HUES64 (cell line): ENCODE results near the gene SAPCD2.

Source experiments
- H3K27ac ChIP-seq: 2 replicates; pipeline ENCODE4 v1.7.0; 2013; ENCODE audit warnings: low read depth, low read length, inconsistent platforms
- H3K27me3 ChIP-seq: 2 replicates; pipeline ENCODE4 v1.6.1; 2013; ENCODE audit warnings: mild to moderate bottlenecking, low read length; ENCODE audit not compliant: insufficient read depth
- H3K36me3 ChIP-seq: 2 replicates; pipeline ENCODE4 v1.6.1; 2013; ENCODE audit warnings: mild to moderate bottlenecking, low read length; ENCODE audit not compliant: insufficient read depth
- H3K4me1 ChIP-seq: 2 replicates; pipeline ENCODE4 v1.6.1; 2013; ENCODE audit warnings: mild to moderate bottlenecking, low read length, moderate library complexity; ENCODE audit not compliant: insufficient read depth
- H3K4me3 ChIP-seq: 2 replicates; pipeline ENCODE4 v1.5.1; 2013; ENCODE audit warnings: mild to moderate bottlenecking, low read length, moderate library complexity
- H3K9ac ChIP-seq: 2 replicates; pipeline ENCODE4 v1.6.1; 2013; ENCODE audit warnings: mild to moderate bottlenecking, low read depth, low read length
- H3K9me3 ChIP-seq: 2 replicates; pipeline ENCODE4 v1.6.1; 2013; ENCODE audit warnings: low read depth, low read length; ENCODE audit not compliant: insufficient read depth
- WGBS: fragments of 150-250, 120-280 bp; methylation state at CpG from one replicate; pipeline ENCODE4 v1.1.7; 2013; ENCODE audit warnings: missing lambda C conversion rate; 5-methylcytosine and 5-hydroxymethylcytosine counted together

The SAPCD2 gene

GRCh38 chr9:137077758-137078693 lies 7.7 kb upstream of the SAPCD2 start:
- Histone ChIP-seq H3K4me1 (peaks cover 8% of the 10 kb centered on the region), H3K27me3 (peaks cover 41% of the 10 kb centered on the region), H3K27ac (no peak overlapping the region), H3K9me3 (no peaks in the 10 kb centered on the region), H3K9ac (0 out of 2 replicates have a peak overlapping the region, but pooled peaks have one; percentile 18), H3K4me3 (peak overlapping the region; percentile 58), H3K36me3 (no peaks in the 10 kb centered on the region)
- 12% methylated on average over 76 of the region's 76 CpGs for WGBS

DNA sequence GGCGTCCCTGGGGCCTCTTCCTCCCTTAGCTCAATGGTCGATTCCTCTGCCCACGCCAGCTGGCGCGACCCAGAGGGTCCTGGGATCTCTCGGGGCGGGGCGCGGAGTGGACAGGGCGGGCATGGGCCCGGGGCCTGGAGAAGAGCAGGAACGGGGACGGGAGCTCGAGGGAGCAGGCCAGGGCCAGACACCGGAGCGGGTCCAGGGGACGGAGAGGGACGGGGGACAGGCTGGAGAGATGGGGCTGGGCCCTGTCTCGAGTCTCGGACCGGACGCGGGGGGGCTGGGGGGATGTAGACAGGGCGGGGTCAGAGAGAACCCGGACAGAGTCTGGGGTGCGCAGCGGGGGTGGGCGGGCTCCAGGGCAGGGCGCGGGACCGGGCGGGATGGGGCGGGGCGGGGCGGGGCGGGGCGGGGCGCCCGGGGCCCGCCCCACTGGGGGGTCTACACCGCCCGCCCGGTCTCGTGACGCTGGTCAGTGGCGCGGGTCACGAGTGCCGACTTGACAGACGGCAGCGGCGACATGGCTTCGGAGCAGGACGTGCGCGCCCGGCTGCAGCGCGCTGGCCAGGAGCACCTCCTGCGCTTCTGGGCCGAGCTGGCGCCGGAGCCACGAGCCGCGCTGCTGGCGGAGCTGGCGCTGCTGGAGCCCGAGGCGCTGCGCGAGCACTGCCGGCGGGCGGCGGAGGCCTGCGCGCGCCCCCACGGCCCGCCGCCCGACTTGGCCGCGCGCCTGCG lies 6.8 kb upstream of the SAPCD2 start, which contains the start of gene UAP1L1:
TSS of gene UAP1L1 (plus strand) at position 508 of the 738 bp plus-strand sequence. CDS start at position 524, 16 bp downstream.
- no peaks in the 10 kb centered on the region for H3K9me3 ChIP-seq
- 2% methylated on average over 85 of the region's 87 CpGs for WGBS

GRCh38 chr9:137076636-137077009 lies 6.3 kb upstream of the SAPCD2 start:
- peak overlapping the region; percentile 40 for H3K4me3 ChIP-seq
- WGBS: 71% methylated on average over 15 of the region's 15 CpGs
- no peak overlapping the region for H3K9ac ChIP-seq
- H3K9me3 ChIP-seq: no peaks in the 10 kb centered on the region
- H3K27ac ChIP-seq: no peak overlapping the region
- peaks cover 8% of the 10 kb centered on the region; the same call in 1 of the 2 replicates for H3K4me1 ChIP-seq
- H3K36me3 ChIP-seq: no peaks in the 10 kb centered on the region
- H3K27me3 ChIP-seq: peaks cover 41% of the 10 kb centered on the region

More for the DNA sequence above, 6.8 kb upstream of the SAPCD2 start, which contains the start of gene UAP1L1:
- no peak within 1 kb of the TSS for H3K27ac ChIP-seq
- H3K4me3 ChIP-seq: peak within 1 kb of the TSS; percentile 58
- H3K27me3 ChIP-seq: peaks cover 41% of the 10 kb centered on the region
- H3K36me3 ChIP-seq: no peaks in the 10 kb centered on the region
- peaks cover 8% of the 10 kb centered on the region; the same call in 1 of the 2 replicates for H3K4me1 ChIP-seq
- H3K9ac ChIP-seq: 0 out of 2 replicates have a peak within 1 kb of the TSS, but pooled peaks have one; percentile 18

DNA sequence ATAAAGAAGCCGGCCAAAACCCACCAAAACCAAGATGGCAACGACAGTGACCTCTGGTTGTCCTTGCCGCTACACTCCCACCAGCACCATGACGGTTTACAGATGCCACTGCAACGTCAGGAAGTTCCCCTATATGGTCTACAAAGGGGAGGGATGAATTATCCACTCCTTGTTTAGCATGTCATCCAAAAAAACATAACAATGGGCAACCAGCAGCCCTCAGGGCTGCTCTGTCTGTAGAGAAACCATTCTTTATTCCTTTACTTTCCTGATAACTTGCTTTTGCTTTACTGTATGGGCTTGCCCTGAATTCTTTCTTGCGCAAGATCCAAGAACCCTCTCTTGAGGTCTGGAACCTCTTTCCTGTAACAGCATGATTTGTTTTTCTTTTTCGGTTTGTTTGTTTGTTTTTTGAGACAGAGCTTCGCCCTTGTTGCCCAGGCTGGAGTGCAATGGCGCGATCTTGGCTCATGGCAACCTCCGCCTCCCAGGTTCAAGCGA lies 5.0 kb upstream of the SAPCD2 start:
- Histone ChIP-seq H3K4me1 (peaks cover 12% of the 10 kb centered on the region; the same call in 1 of the 2 replicates), H3K9me3 (no peaks in the 10 kb centered on the region), H3K9ac (peak overlapping the region; percentile 53; the same call in 1 of the 2 replicates), H3K4me3 (no peak overlapping the region), H3K36me3 (no peaks in the 10 kb centered on the region), H3K27me3 (peaks cover 43% of the 10 kb centered on the region), H3K27ac (peak overlapping the region; percentile 55; the same call in 1 of the 2 replicates)
- whole genome bisulfite sequencing: 75% methylated on average over 11 of the region's 12 CpGs

DNA sequence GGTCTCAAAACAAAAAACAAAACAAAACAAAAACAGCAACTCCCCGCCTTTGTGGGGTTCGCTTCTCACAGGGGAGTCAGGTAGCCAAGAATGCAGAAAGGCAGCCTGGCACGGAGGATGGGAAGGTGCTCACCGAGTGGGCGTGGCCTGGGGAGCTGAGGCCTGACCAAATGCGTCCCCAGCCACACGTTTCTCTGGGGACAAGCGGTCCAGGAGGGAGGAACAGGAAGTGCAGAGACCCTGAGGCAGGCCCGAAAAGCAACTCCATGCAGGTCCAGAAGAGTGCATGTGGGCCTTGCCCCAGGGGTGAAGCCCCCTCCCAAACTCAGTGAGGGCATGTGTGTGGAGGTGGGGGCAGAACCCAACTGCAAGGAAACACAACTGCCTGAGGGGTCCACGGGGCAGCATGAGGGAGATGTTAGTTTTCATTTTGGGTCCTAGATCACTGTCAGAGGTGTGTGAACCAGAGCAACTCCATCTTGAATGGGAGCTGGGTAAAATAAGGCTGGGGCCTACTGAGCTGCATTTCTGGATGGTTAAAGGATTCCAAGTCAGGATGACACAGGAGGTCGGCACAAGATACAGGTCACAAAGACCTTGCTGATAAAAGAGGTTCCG lies 4.4 kb upstream of the SAPCD2 start:
- Histone ChIP-seq H3K9me3 (no peaks in the 10 kb centered on the region), H3K27me3 (peaks cover 40% of the 10 kb centered on the region), H3K36me3 (no peaks in the 10 kb centered on the region), H3K4me1 (peaks cover 12% of the 10 kb centered on the region; the same call in 1 of the 2 replicates), H3K9ac (peak overlapping the region; percentile 53; the same call in 1 of the 2 replicates), H3K4me3 (no peak overlapping the region), H3K27ac (peak overlapping the region; percentile 55; the same call in 1 of the 2 replicates)
- WGBS: 79% methylated on average over 12 of the region's 12 CpGs

DNA sequence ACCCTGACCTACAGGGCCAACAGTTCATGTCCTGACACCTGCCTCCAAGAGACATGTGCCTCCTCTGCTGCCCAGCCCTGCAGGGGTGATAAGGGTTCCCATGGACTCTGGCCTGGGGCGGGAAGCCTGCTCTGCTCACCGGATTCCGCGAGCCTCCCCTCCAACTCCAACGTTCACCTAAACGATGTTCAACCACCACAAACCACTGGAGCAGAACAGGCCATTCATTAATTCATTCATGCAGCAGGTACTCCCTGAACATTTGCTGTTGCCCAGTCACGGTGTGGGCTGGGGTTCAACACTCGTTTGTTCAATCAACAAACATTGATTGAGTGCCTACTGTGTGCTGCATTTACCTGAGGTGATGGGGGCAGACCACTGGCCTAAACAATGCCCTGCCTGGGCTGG lies 3.6 kb upstream of the SAPCD2 start:
- Histone ChIP-seq H3K4me1 (peaks cover 12% of the 10 kb centered on the region; the same call in 1 of the 2 replicates), H3K36me3 (no peaks in the 10 kb centered on the region), H3K27me3 (peaks cover 40% of the 10 kb centered on the region), H3K9ac (no peak overlapping the region), H3K9me3 (no peaks in the 10 kb centered on the region), H3K4me3 (no peak overlapping the region), H3K27ac (no peak overlapping the region)
- 93% methylated on average over 8 of the region's 8 CpGs for WGBS

GRCh38 chr9:137071282-137071681 lies 925 bp upstream of the SAPCD2 start:
- 94% methylated on average over 2 of the region's 2 CpGs for WGBS
- no peaks in the 10 kb centered on the region for H3K9me3 ChIP-seq
- peaks cover 19% of the 10 kb centered on the region; the same call in 1 of the 2 replicates for H3K27me3 ChIP-seq
- peak overlapping the region; percentile 75 for H3K4me3 ChIP-seq
- H3K27ac ChIP-seq: no peak overlapping the region; the same call in 1 of the 2 replicates
- peak overlapping the region; percentile 54; the same call in 1 of the 2 replicates for H3K9ac ChIP-seq
- H3K4me1 ChIP-seq: peaks cover 12% of the 10 kb centered on the region; the same call in 1 of the 2 replicates
- no peaks in the 10 kb centered on the region for H3K36me3 ChIP-seq

GRCh38 chr9:137070906-137071275 lies 534 bp upstream of the SAPCD2 start:
- Histone ChIP-seq H3K27ac (peak overlapping the region; percentile 55; the same call in 1 of the 2 replicates), H3K9ac (peak overlapping the region; percentile 54), H3K27me3 (peaks cover 16% of the 10 kb centered on the region; the same call in 1 of the 2 replicates), H3K4me1 (peaks cover 12% of the 10 kb centered on the region; the same call in 1 of the 2 replicates), H3K9me3 (no peaks in the 10 kb centered on the region), H3K4me3 (peak overlapping the region; percentile 75), H3K36me3 (0 out of 2 replicates have a peak, but pooled peaks cover 1% of the 10 kb centered on the region)
- WGBS: 29% methylated on average over 6 of the region's 6 CpGs

GRCh38 chr9:137069508-137070091 lies 757 bp downstream of the SAPCD2 start:
- peaks cover 11% of the 10 kb centered on the region for H3K36me3 ChIP-seq
- 3% methylated on average over 52 of the region's 52 CpGs for WGBS
- H3K9me3 ChIP-seq: no peaks in the 10 kb centered on the region
- no peak overlapping the region for H3K27ac ChIP-seq
- H3K4me3 ChIP-seq: peak overlapping the region; percentile 75
- H3K27me3 ChIP-seq: peaks cover 16% of the 10 kb centered on the region; the same call in 1 of the 2 replicates
- H3K4me1 ChIP-seq: peaks cover 8% of the 10 kb centered on the region; the same call in 1 of the 2 replicates
- peak overlapping the region; percentile 83; the same call in 1 of the 2 replicates for H3K9ac ChIP-seq
